Measurements from ENCODE around the gene NEK8.
"Not testable (repeated sequence)": the region's sequence is repeated elsewhere in the genome, so short reads cannot be mapped to it uniquely, and the experiment has no call there.

NEK8 gene

GRCh38 chr17:28710861-28711722, 17.5 kb upstream of the NEK8 start:
- DNase-seq, result peak; percentile 90

GRCh38 chr17:28711723-28712031, 16.9 kb upstream of the NEK8 start, which contains the start of gene PROCA1:
TSS of gene PROCA1 (minus strand) at chr17:28711888. CDS start at chr17:28711660, 228 bp downstream.
- DNase-seq, result no peak

- DNase-seq, result peak; percentile 63
Observed at GRCh38 chr17:28712032-28712704, 16.4 kb upstream of the NEK8 start.

- no peak for DNase-seq
Observed at GRCh38 chr17:28712705-28713415, 15.7 kb upstream of the NEK8 start.

GRCh38 chr17:28714281-28714680, 14.3 kb upstream of the NEK8 start:
- no peak for DNase-seq

- DNase-seq, result no peak
Observed at GRCh38 chr17:28715217-28715616, 13.4 kb upstream of the NEK8 start.

- DNase-seq, result no peak
Observed at GRCh38 chr17:28716740-28717577, 11.6 kb upstream of the NEK8 start.

GRCh38 chr17:28717578-28718332, 10.8 kb upstream of the NEK8 start, which contains the start of gene RAB34:
TSS of gene RAB34 (minus strand) at chr17:28717868. CDS start at chr17:28717266, 602 bp downstream.
- DNase-seq, result peak; percentile 35

- no peak for DNase-seq
Observed at GRCh38 chr17:28718333-28719020, 10.1 kb upstream of the NEK8 start.

GRCh38 chr17:28719021-28719433, 9.6 kb upstream of the NEK8 start:
- DNase-seq, result no peak

- no peak for DNase-seq
Observed at GRCh38 chr17:28720247-28720996, 8.2 kb upstream of the NEK8 start.

- not testable (repeated sequence) for DNase-seq
Observed at GRCh38 chr17:28720997-28721329, 7.6 kb upstream of the NEK8 start.

- no peak for DNase-seq
Observed at GRCh38 chr17:28722417-28723158, 6.0 kb upstream of the NEK8 start.

- DNase-seq, result no peak
Observed at GRCh38 chr17:28723159-28723835, 5.3 kb upstream of the NEK8 start.

GRCh38 chr17:28723836-28724499, 4.6 kb upstream of the NEK8 start:
- not testable (repeated sequence) for DNase-seq

- DNase-seq, result no peak
Observed at GRCh38 chr17:28724500-28725165, 4.0 kb upstream of the NEK8 start.

GRCh38 chr17:28725166-28725659, 3.4 kb upstream of the NEK8 start:
- DNase-seq, result peak; percentile 37
